H9 (cell line): ENCODE results near the gene PRPF8. TPM values are rescaled to one million over a fixed set of nuclear protein-coding genes. Genes with fewer than 3 reads are reported as not detected.

Source experiments
- DNase-seq: peaks from one replicate; pipeline ENCODE4 v3.0.0-alpha.2; 2017
- H2AFZ ChIP-seq: one replicate; pipeline ENCODE4 v1.6.1; 2013; ENCODE audit warnings: mild to moderate bottlenecking, low read length, control low read depth, moderate library complexity
- H2AK5ac ChIP-seq: 2 replicates; pipeline ENCODE4 v1.6.1; 2013; ENCODE audit warnings: low read length, control low read depth, mixed read lengths; ENCODE audit not compliant: insufficient read length
- H2BK120ac ChIP-seq: one replicate; pipeline ENCODE4 v1.6.1; 2013; ENCODE audit warnings: low read depth, mild to moderate bottlenecking, low read length, control low read depth, inconsistent platforms; ENCODE audit not compliant: poor library complexity, severe bottlenecking
- H2BK12ac ChIP-seq: 2 replicates; pipeline ENCODE4 v1.6.1; 2013; ENCODE audit warnings: low read length, control low read depth, mixed read lengths, low read depth; ENCODE audit not compliant: insufficient read length
- H2BK15ac ChIP-seq: 2 replicates; pipeline ENCODE4 v1.6.1; 2013; ENCODE audit warnings: low read depth, low read length, control low read depth
- H2BK20ac ChIP-seq: one replicate; pipeline ENCODE4 v1.6.1; 2013; ENCODE audit warnings: low read depth, mild to moderate bottlenecking, low read length, control low read depth, inconsistent platforms; ENCODE audit not compliant: poor library complexity, severe bottlenecking
- H2BK5ac ChIP-seq: 2 replicates; pipeline ENCODE4 v1.6.1; 2013; ENCODE audit warnings: low read length, control low read depth, mixed read lengths; ENCODE audit not compliant: insufficient read length
- H3K14ac ChIP-seq: 2 replicates; pipeline ENCODE4 v1.6.1; 2013; ENCODE audit warnings: low read length, control low read depth; ENCODE audit not compliant: insufficient read depth
- H3K18ac ChIP-seq: 2 replicates; pipeline ENCODE4 v1.6.1; 2013; ENCODE audit warnings: low read depth, mild to moderate bottlenecking, mixed read lengths, low read length, control low read depth; ENCODE audit not compliant: insufficient read length
- H3K23ac ChIP-seq: 2 replicates; pipeline ENCODE4 v1.6.1; 2013; ENCODE audit warnings: low read length, control low read depth, mixed read lengths, low read depth; ENCODE audit not compliant: insufficient read length
- H3K23me2 ChIP-seq: 2 replicates; pipeline ENCODE4 v1.6.1; 2013; ENCODE audit warnings: low read depth, mild to moderate bottlenecking, mixed read lengths, low read length, control low read depth; ENCODE audit not compliant: insufficient read length, poor library complexity, severe bottlenecking
- H3K27ac ChIP-seq: 2 replicates; pipeline ENCODE4 v1.5.1; 2013; ENCODE audit warnings: low read length, control low read depth, mixed read lengths, low read depth; ENCODE audit not compliant: insufficient read length
- H3K27me3 ChIP-seq: 2 replicates; pipeline ENCODE4 v1.6.1; 2013; ENCODE audit warnings: low read length, control low read depth, inconsistent platforms; ENCODE audit not compliant: insufficient read depth
- H3K4ac ChIP-seq: 2 replicates; pipeline ENCODE4 v1.6.1; 2013; ENCODE audit warnings: low read depth, mild to moderate bottlenecking, control low read depth, inconsistent platforms, low read length, moderate library complexity
- H3K4me1 ChIP-seq: 2 replicates; pipeline ENCODE4 v1.6.1; 2013; ENCODE audit warnings: low read length, control low read depth, inconsistent platforms; ENCODE audit not compliant: insufficient read depth
- H3K4me2 ChIP-seq: 2 replicates; pipeline ENCODE4 v1.6.1; 2013; ENCODE audit warnings: low read length, control low read depth, mixed read lengths; ENCODE audit not compliant: insufficient read length, insufficient read depth
- H3K56ac ChIP-seq: 2 replicates; pipeline ENCODE4 v1.6.1; 2013; ENCODE audit warnings: low read depth, mild to moderate bottlenecking, mixed read lengths, low read length, control low read depth; ENCODE audit not compliant: insufficient read length
- H3K79me1 ChIP-seq: 2 replicates; pipeline ENCODE4 v1.6.1; 2013; ENCODE audit warnings: low read depth, mild to moderate bottlenecking, moderate library complexity, low read length, control low read depth, inconsistent platforms; ENCODE audit not compliant: insufficient read depth, poor library complexity, severe bottlenecking
- H3K79me2 ChIP-seq: 2 replicates; pipeline ENCODE4 v1.6.1; 2013; ENCODE audit warnings: low read length, control low read depth, inconsistent platforms; ENCODE audit not compliant: insufficient read depth
- H3K9ac ChIP-seq: 2 replicates; pipeline ENCODE4 v1.6.1; 2013; ENCODE audit warnings: low read length, control low read depth, mixed read lengths; ENCODE audit not compliant: insufficient read length; ENCODE audit errors: extremely low read depth
- H3K9me3 ChIP-seq: one replicate; pipeline ENCODE4 v1.6.1; 2013; ENCODE audit warnings: low read depth, low read length, inconsistent platforms; ENCODE audit not compliant: control insufficient read depth
- H3T11ph ChIP-seq: one replicate; pipeline ENCODE4 v1.6.1; 2013; ENCODE audit warnings: mild to moderate bottlenecking, low read length, control low read depth, inconsistent platforms
- H4K20me1 ChIP-seq: one replicate; pipeline ENCODE4 v1.6.1; 2013; ENCODE audit not compliant: control insufficient read depth, insufficient read length, insufficient read depth
- H4K5ac ChIP-seq: 2 replicates; pipeline ENCODE4 v1.6.1; 2013; ENCODE audit warnings: low read depth, mild to moderate bottlenecking, mixed read lengths, low read length, control low read depth; ENCODE audit not compliant: insufficient read length
- H4K8ac ChIP-seq: replicated peaks from 2 replicates; pipeline ENCODE4 v1.6.1; 2013; ENCODE audit warnings: low read length, control low read depth, mixed read lengths, low read depth; ENCODE audit not compliant: insufficient read length
- H4K91ac ChIP-seq: 2 replicates; pipeline ENCODE4 v1.6.1; 2013; ENCODE audit warnings: low read depth, mild to moderate bottlenecking, moderate library complexity, mixed read lengths, low read length, control low read depth; ENCODE audit not compliant: insufficient read length
- H3K27ac Mint-ChIP-seq, 3 experiments: 2 replicates in 2 of 3; 3 replicates in 1 of 3; pipeline ENCODE4 v1.8.0; 2020 to 2021; ENCODE audit warnings: mixed read lengths in 3 of 3, mild to moderate bottlenecking in 1 of 3, moderate library complexity in 1 of 3
- H3K27me3 Mint-ChIP-seq: 2 replicates; pipeline ENCODE4 v1.8.0; 2021; ENCODE audit warnings: low read depth, mild to moderate bottlenecking, moderate library complexity, mixed read lengths
- H3K36me3 Mint-ChIP-seq, 3 experiments: 2 replicates in 2 of 3; 3 replicates in 1 of 3; pipeline ENCODE4 v1.8.0; 2020 to 2021; ENCODE audit warnings: low read depth in 3 of 3, mixed read lengths in 3 of 3; ENCODE audit not compliant: insufficient read depth in 1 of 3
- H3K4me1 Mint-ChIP-seq, 2 experiments: 2 replicates each; pipeline ENCODE4 v1.8.0; 2020; ENCODE audit warnings: mixed read lengths in 2 of 2
- H3K4me3 Mint-ChIP-seq, 2 experiments: 2 replicates in 1 of 2; 3 replicates in 1 of 2; pipeline ENCODE4 v1.8.0; 2020 to 2021; ENCODE audit warnings: mild to moderate bottlenecking in 2 of 2, mixed read lengths in 2 of 2, moderate library complexity in 1 of 2
- H3K9me3 Mint-ChIP-seq, 2 experiments: 2 replicates in 1 of 2; 3 replicates in 1 of 2; pipeline ENCODE4 v1.8.0; 2020; ENCODE audit warnings: mild to moderate bottlenecking in 2 of 2, mixed read lengths in 2 of 2, moderate library complexity in 1 of 2
- WGBS: extraction: QIAGEN DNeasy Blood & Tissue Kit; methylation state at CpG from one replicate; pipeline ENCODE4 v1.1.7; 2013; ENCODE audit warnings: missing lambda C conversion rate, low lambda C conversion rate, mixed read lengths; ENCODE audit not compliant: insufficient read length; ENCODE audit errors: extremely low coverage; 5-methylcytosine and 5-hydroxymethylcytosine counted together
- total RNA-seq: library from RNA; stranded (reverse); gene quantifications from 2 replicates; pipeline ENCODE4 v1.2.1, GENCODE V29; 2021
- TF ChIP-seq, protein P1 (sequence below): fragments of 200-600 bp; sonication (generic); conservative IDR thresholded peaks from 3 replicates; pipeline ENCODE4 v1.8.0; 2021; ENCODE audit warnings: antibody characterized with exemption, mild to moderate bottlenecking

Gene PRPF8
- total RNA-seq, 1 experiment from 2014 or later, result 408 TPM

DNA sequence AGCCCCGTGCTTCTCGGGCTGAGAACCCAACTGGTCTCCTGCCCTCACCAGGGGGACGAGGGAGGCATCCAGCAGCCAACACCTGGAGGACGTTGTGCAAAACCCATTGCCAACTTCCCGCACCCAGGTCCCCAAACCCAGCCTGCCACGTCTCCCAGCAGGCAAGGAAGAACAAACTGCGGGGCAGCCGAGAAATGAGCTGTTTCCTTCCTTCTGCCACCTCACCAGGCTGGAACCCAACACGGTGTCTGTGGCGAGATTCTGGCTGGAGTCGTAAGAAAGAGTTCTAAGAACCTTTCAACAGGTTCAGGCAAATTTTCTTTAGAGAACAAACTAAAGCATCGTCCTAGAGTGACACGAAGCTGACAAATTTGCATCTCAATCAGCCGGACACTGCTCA lies 59.6 kb downstream of the PRPF8 start:
- no peak overlapping the region for H2BK120ac ChIP-seq
- no peak overlapping the region for H2BK15ac ChIP-seq
- H3K79me2 ChIP-seq, result no peaks in the 10 kb centered on the region; the same call in 1 of the 2 replicates
- H3K18ac ChIP-seq, result no peak overlapping the region
- no peaks in the 10 kb centered on the region for H3K9me3 ChIP-seq
- TF ChIP-seq, protein P1, sequence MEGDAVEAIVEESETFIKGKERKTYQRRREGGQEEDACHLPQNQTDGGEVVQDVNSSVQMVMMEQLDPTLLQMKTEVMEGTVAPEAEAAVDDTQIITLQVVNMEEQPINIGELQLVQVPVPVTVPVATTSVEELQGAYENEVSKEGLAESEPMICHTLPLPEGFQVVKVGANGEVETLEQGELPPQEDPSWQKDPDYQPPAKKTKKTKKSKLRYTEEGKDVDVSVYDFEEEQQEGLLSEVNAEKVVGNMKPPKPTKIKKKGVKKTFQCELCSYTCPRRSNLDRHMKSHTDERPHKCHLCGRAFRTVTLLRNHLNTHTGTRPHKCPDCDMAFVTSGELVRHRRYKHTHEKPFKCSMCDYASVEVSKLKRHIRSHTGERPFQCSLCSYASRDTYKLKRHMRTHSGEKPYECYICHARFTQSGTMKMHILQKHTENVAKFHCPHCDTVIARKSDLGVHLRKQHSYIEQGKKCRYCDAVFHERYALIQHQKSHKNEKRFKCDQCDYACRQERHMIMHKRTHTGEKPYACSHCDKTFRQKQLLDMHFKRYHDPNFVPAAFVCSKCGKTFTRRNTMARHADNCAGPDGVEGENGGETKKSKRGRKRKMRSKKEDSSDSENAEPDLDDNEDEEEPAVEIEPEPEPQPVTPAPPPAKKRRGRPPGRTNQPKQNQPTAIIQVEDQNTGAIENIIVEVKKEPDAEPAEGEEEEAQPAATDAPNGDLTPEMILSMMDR, result no peak
- no peak overlapping the region; the same call in 1 of the 2 replicates for H3K14ac ChIP-seq
- no peak overlapping the region for H2BK20ac ChIP-seq
- peaks cover 25 to 29% of the 10 kb centered on the region in 2 experiments for H3K4me1 Mint-ChIP-seq
- no peak overlapping the region for H4K91ac ChIP-seq
- no peak for DNase-seq
- H2BK5ac ChIP-seq, result no peak overlapping the region
- H4K5ac ChIP-seq, result no peak overlapping the region
- H3K27ac Mint-ChIP-seq, result no peak overlapping the region; a peak in 1 of 7 replicates
- no peak overlapping the region for H2BK12ac ChIP-seq
- no peaks in the 10 kb centered on the region for H4K20me1 ChIP-seq
- H3K23me2 ChIP-seq, result peaks cover 17% of the 10 kb centered on the region
- H3K23ac ChIP-seq, result no peak overlapping the region
- H3K27me3 Mint-ChIP-seq, result peaks cover under 1% of the 10 kb centered on the region; the same call in 1 of the 2 replicates
- no peak overlapping the region for H3K4me2 ChIP-seq
- no peak overlapping the region for H3K56ac ChIP-seq
- no peak overlapping the region for H4K8ac ChIP-seq
- no peaks in the 10 kb centered on the region for H3K27me3 ChIP-seq
- H3K36me3 Mint-ChIP-seq, result peaks cover 0 to 5% (median 3%) of the 10 kb centered on the region in 3 experiments; a peak in 5 of 7 replicates
- WGBS, result no CpG with 5 or more reads among the region's 14 CpGs
- no peak overlapping the region for H3T11ph ChIP-seq
- H3K4ac ChIP-seq, result no peak overlapping the region
- H3K9ac ChIP-seq, result no peak overlapping the region
- no peaks in the 10 kb centered on the region; a peak in 1 of 5 replicates for H3K9me3 Mint-ChIP-seq
- no peak overlapping the region for H3K4me3 Mint-ChIP-seq
- H3K79me1 ChIP-seq, result no peaks in the 10 kb centered on the region
- H3K4me1 ChIP-seq, result no peaks in the 10 kb centered on the region; the same call in 1 of the 2 replicates
- no peak overlapping the region for H3K27ac ChIP-seq
- no peak overlapping the region for H2AK5ac ChIP-seq
- H2AFZ ChIP-seq, result no peak overlapping the region
